ENCODE results near the gene CCT8L2.
"Not testable (repeated sequence)": the region's sequence is repeated elsewhere in the genome, so short reads cannot be mapped to it uniquely, and the experiment has no call there.

Gene CCT8L2

GRCh38 chr22:16559056-16559955 lies 33.3 kb downstream of the CCT8L2 start:
- no peak for DNase-seq

GRCh38 chr22:16558376-16558945 lies 34.1 kb downstream of the CCT8L2 start:
- DNase-seq = not testable (repeated sequence)

- not testable (repeated sequence) for DNase-seq
Measured at GRCh38 chr22:16557511-16557910, 35.1 kb downstream of the CCT8L2 start.

GRCh38 chr22:16555077-16555994 lies 37.3 kb downstream of the CCT8L2 start:
- DNase-seq = not testable (repeated sequence)

GRCh38 chr22:16543310-16543709 lies 49.3 kb downstream of the CCT8L2 start:
- not testable (repeated sequence) for DNase-seq

Measured in T-helper 1 cell (primary cell).